HPDE6-E6E7 (cell line): ENCODE measurements around the gene DIP2C.

ENCODE experiments used
- DNase-seq: peaks from one replicate; pipeline ENCODE4 v3.0.0; 2011; ENCODE audit warnings: missing footprints; ENCODE audit errors: extremely low spot score

The DIP2C gene

DNA sequence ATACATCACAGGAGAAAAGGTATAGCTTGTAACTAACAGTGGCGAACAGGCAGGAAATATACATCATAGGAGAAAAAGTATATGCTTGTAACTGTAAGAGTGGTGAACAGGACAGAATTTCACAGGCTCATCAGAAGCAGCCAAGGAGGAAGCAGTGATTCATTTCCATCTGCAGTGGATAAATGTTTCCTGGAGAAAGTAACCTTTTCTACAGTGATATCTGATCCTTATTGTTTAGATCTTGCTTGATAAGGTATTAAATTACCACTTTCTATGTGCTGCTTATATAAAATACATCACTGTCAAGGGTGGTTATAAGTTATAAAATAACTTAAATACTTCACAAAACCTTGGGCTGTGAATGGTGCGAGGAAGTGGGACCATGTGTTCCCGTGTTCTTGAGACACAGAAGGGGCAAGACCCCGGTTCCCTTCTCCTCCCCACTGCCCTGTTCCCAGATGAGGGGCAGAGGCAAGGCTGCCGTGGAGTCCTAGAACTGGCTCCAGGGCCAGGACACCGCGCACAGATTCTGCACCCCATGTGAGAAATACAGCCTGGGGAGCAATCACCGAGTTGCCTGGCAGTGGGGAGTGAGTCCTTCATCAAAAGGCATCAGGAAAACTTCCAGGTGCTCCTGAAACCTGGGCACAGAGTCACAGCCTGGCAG lies 135.2 kb downstream of the DIP2C start:
- DNase-seq = no peak

GRCh38 chr10:553233-553632 lies 136.2 kb downstream of the DIP2C start:
- no peak for DNase-seq

GRCh38 chr10:552679-553078 lies 136.8 kb downstream of the DIP2C start:
- no peak for DNase-seq

- DNase-seq = no peak
Observed at GRCh38 chr10:551373-552252, 137.9 kb downstream of the DIP2C start.

DNA sequence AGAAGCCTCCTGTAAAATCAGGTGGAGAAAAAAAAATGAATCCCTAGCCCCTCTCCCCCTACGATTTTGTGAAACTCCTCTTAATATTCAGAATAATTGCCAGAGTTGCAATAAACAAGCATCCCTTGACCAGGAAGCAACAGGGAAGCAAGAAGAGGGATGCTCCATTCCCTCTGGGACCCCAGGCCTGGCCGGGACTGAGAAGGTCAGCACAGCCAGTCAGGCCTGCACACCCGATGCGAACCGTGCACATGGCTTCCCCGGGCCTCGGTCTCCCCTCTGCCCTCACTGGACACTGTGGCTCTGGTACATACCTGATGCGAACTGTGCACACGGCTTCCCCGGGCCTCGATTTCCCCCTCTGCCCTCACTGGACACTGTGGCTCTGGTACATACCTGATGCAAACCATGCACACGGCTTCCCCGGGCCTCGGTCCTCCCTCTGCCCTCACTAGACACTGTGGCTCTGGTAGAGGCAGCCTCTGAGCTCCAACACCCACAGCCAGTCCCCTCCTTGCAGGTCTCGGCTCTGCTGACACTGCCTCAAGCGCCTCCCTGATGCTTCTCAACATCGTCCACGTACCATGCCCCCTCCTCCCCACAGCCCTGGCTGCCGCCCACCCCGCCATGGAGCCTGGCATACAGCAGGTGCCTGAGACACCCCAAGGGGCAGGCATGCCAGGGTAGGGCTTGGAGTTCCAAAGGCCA lies 138.6 kb downstream of the DIP2C start:
- no peak for DNase-seq

DNA sequence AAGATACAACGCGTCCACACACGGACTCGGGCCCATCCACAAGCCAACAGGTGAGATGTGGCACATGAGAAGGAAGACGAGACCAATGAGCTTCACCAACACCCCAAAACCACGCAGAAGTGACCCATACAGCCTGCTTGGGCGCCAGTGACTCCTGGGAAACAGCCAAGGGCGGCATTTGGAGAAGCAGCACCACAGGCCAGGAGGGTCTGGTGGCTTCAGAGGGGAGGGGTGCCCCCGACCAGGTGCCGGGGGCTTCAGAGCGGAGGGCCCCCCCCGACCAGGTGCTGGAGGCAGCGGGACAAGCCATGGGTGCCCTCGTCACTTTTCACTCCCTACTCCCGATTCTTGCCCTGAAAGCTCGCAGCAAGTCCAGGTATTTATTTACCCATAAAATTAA lies 140.1 kb downstream of the DIP2C start:
- no peak for DNase-seq

DNA sequence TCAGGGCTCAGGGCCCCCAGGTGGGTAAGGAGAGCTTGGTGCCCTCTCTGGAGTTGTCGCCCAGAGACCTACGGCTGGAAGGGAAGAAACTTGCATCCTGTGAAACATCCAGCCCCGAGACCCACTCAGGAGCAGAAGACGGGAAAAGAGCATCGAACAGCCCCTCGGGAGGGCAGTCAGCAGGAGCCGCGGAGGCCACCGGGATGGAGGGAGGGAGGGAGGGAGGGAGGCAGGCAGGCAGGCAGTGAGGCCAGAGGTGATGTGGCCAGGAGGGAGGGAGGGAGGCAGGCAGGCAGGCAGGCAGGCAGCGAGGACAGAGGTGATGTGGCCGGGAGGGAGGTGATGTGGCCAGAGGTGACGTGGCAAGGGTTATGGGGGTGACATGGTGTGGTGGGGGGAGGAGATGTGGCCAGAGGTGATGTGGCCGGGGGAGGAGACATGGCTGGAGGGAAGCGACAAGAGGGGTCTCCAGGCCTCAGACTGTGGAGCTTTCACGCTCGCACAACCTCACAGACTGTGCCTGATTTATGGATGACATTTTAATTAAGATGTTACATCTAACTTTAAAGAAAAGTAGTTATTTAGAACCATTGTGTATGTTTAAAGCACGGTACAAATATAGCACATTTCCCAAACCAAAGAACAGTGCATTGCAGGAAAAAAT lies 141.1 kb downstream of the DIP2C start:
- no peak for DNase-seq

DNA sequence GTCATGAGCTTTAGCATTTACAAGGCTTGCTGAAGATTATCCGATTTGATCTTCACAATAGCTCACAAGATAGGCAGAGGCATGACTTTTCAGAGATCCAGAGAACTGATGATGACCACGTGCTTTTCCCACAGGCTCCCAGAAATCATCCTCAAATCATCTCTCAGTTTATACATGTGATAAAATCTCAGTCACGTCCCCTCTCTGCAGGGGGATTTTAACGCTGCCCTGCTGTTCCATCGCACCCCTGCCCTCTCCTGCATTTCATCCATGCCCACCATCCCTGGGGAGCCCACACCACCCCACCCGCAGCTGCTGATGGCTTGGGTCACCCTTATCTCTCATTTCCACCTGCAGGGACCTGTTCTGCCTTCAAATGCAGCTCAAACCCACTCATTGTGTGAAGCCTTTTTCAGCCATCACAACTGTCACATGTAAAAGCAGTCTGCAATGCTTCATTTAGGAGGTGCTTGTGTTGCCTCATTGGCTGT lies 141.8 kb downstream of the DIP2C start:
- DNase-seq = no peak

DNA sequence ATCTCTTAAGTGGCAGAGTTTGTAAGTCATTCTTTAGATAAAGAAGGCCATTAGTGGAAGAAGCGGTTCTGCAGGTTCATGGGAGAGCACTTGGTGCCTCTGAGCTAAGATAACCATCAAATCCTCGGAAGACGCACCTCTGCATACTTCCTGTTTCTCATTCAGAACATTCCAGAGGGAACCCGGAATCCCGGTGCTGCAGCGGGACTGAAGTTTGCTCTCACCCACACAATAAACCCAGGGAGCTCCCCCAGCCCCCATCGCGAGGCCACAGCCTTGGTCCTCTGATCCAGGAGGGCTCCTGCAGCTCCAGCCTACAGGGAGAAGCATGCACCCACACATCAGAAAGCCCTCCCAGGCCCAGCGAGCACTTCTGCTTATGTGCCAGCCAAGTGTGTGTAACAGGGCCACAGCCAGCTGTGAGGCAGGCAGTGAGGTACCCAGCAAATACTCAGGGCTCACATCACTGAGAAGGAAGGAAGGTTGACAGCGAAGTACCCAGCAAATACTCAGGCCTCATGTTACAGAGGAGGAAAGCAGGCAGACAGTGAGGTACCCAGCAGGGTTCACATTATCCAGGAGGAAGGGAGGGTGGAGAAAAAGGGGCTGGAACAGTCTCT lies 142.4 kb downstream of the DIP2C start:
- no peak for DNase-seq

GRCh38 chr10:546451-546850 lies 143.0 kb downstream of the DIP2C start:
- no peak for DNase-seq

DNA sequence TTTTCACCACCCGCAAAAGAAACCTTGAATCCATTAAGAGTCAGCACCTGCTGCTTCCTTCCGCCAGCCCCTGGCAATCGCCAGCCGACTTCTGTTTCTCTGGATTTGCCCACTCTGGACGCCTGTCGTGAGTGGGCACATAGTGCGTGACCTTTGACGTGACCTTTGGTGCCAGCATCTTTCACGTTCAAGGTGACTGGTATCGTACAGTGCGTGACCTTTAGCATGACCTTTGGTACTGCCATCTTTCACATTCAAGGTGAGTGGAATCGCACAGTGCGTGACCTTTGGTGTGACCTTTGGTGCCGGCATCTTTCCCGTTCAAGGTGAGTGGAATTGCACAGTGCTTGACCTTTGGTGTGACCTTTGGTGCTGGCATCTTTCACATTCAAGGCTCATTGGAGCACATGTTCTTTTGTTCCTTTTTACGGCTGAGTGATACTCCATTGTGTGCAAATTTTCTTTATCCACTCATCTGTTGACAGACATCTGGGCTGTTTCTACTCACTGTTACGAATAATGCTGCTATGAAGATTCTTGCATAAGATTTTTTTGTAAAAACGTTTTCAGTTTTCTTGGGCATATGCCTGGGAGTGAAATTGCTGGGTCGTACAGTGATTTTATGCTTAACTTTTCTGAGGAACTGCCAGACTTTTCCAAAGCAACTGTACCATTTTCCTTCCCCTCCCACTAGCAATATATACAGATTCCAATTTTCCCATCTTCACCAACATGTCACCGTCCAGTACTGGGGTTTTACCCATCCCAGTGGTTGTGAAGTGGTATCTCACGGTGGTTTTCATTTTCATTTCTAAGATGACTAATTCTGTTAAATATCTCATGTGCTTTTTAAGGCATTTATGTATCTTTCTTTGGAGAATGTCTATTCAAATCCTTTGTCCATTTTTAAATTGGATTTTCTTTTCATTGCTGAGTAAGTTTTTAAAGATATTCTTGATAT lies 145.3 kb downstream of the DIP2C start:
- no peak for DNase-seq

DNA sequence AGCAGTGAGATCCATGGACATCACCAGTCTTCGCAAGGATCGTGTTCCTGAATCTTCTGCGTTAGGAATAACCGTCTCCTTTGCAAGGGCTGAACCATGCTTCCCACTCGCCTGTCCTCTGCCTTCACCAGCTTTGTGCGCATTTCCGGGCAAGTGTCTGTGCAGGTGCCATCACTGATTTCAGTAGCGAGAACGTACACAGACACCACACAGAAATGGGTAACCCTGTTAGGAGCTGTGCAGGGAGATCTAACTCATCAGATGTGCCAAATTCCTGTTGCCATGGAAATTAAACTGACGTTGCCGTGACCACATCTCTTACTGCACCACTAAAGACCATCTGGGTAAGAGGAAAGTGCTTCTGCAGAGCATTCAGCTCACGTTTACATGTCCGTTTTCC lies 146.3 kb downstream of the DIP2C start:
- DNase-seq = no peak

GRCh38 chr10:541750-542371 lies 147.6 kb downstream of the DIP2C start:
- DNase-seq = no peak

DNA sequence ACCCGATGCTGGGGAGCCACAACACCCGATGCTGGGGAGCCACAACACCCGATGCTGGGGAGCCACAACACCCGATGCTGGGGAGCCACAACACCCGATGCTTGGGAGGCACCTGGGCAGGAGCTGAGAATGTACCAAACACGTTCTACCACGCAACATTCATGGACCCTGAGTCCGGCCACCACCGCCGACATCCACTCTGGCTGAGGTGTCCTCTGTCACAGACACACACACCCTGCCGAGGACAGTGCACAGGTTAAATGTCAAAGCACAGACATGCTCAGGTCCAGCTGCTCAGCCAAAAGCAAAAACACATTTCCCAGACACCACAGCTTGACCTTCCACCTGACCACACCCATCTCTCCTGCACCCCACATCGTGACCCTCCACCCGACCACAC lies 148.4 kb downstream of the DIP2C start:
- no peak for DNase-seq

- no peak for DNase-seq
Observed at GRCh38 chr10:538895-539294, 150.6 kb downstream of the DIP2C start.

DNA sequence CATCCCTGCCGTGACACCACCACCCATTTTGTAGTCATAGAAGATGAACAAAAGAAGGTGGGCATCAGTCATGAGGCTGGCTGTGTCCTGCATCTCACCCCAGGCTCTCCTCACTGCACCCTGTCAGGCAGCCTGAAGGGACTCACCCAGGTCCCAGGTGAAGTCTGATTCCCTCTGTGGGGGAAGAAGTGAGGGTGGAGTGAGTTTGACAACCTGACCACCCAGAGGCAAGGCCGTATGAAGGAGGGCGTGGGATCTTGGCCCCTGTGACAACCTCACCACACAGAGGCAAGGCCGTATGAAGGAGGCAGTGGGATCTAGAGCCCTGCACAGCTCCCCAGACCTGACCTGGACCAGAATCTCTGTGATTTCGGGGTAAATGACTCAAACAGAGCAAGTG lies 152.5 kb downstream of the DIP2C start:
- no peak for DNase-seq

DNA sequence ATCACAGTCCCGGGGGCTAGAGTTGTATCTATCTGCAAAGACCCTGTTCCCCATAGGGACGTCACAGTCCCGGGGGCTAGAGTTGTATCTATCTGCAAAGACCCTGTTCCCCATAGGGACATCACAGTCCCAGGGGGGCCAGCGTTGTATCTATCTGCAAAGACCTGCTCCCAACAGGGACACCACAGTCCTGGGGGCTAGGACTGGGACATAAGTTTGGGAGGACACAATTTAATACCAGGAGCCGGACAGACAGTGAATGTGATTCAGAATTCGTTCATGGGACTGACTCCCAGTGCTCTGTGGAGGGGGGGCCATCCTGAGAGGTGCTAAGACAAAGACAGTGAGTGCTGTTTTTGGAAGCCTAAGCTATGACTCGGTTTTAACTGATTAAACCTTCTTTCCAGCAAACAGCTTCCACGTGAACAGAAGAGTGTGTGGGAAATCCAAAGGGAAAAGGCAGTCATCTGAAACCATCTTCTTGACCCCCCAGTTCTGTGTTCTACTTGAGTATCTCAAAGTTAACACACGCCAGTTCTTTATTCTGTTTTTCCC lies 153.0 kb downstream of the DIP2C start:
- DNase-seq = no peak

DNA sequence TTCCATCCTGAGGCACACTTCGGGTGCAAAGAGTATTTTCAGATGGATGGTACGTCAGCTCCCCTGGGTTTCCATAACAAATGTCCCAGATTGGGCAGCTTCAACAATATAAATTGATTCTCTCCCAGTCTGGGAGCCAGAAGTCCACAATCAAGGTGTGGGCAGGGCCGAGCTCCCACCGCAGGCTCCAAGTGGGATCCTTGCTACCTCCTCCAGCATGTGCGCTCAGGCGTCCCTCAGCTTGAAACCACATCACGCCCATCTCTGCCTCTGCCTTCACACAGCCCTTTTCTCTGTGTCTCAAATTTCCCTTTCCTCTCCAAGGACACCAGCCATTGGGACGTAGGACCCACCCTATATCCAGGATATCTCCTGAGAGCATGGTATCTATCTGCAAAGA lies 153.5 kb downstream of the DIP2C start:
- no peak for DNase-seq

DNA sequence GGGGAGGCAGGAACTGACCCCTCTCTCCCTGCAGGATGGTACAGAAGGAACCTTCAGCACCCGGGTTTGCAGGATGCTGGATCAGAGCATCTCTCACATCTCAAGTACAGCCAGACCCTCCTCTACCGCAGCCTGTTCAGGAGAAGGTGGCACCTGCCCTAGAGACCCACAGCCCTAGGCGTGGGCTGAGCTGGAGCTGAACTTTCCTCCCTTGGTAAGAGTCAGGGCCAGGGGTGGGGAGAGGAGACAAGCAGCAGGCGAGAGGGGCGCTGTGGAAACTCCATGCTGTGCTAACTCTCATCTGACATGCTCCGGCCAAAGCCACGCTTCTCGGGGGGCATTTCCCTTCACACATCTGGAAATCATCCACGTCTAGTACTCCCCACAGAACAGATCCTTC lies 154.4 kb downstream of the DIP2C start:
- DNase-seq = no peak
